Parathyroid adenoma (tissue), 2 donors: ENCODE data around the gene GNPAT.

ENCODE experiments used
- H2AFZ ChIP-seq: fragments of 300-600 bp; sonication (generic); one replicate; pipeline ENCODE4 v1.7.0; 2017; ENCODE audit warnings: antibody characterized with exemption, mild to moderate bottlenecking
- H3K27ac ChIP-seq: fragments of 300-600 bp; sonication (generic); one replicate; pipeline ENCODE4 v1.7.0; 2017
- H3K27me3 ChIP-seq: fragments of 300-600 bp; sonication (generic); one replicate; pipeline ENCODE4 v1.7.0; 2017; ENCODE audit warnings: low read length; ENCODE audit not compliant: control insufficient read depth, insufficient read depth
- H3K36me3 ChIP-seq: fragments of 300-600 bp; sonication (generic); one replicate; pipeline ENCODE4 v1.7.0; 2017; ENCODE audit warnings: low read length; ENCODE audit not compliant: control insufficient read depth, insufficient read depth
- H3K4me1 ChIP-seq: fragments of 300-600 bp; sonication (generic); one replicate; pipeline ENCODE4 v1.7.0; 2017; ENCODE audit warnings: control low read depth
- H3K4me2 ChIP-seq: fragments of 300-600 bp; sonication (generic); one replicate; pipeline ENCODE4 v1.7.0; 2017; ENCODE audit warnings: low read length
- H3K4me3 ChIP-seq: fragments of 300-600 bp; sonication (generic); one replicate; pipeline ENCODE4 v1.7.0; 2017; ENCODE audit warnings: low read depth, low read length
- H3K79me2 ChIP-seq: fragments of 300-600 bp; sonication (generic); one replicate; pipeline ENCODE4 v1.7.0; 2017; ENCODE audit warnings: control low read depth
- H3K9ac ChIP-seq: fragments of 300-600 bp; sonication (generic); one replicate; pipeline ENCODE4 v1.7.0; 2017; ENCODE audit warnings: mild to moderate bottlenecking
- H3K9me3 ChIP-seq: fragments of 300-600 bp; sonication (generic); one replicate; pipeline ENCODE4 v1.7.0; 2017; ENCODE audit warnings: low read length; ENCODE audit not compliant: control insufficient read depth
- CTCF ChIP-seq: fragments of 300-600 bp; sonication (generic); IDR thresholded peaks from one replicate; pipeline ENCODE4 v1.7.0; 2017; ENCODE audit warnings: antibody characterized with exemption, mild to moderate bottlenecking
- donor health status: primary hyperparathyroidism.

The GNPAT gene

DNA sequence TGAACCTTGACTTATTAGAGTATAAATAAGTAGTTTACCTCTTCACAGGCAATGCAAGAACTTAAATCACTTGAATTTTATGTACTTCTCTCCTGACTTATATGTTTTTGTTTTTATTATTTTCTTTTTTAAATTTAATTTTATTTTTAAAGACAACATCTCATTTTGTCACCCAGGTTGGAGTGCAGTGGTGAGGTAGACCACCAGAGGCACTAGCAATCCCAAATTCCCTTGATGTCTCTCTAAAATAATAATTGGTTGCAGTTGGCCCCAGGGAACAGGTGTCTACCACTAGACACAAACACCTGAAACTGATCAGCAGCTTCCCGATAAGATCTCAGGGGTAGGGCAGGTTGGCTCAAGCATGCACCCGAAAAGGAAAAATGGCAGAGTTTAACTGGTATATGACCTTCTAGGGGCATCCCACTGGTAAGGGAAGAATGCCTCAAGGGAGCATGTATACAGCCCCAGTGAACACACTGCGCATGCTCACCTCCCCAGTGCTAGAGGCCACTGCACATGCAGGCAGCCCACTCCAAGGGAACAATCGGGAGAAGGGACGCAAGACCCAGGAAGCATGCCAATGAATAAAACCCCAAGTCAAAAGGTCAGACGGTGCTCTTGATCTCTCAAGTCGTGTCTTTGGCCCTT is 82.0 kb downstream of the GNPAT start:
- no peaks in the 10 kb centered on the region for H3K4me1 ChIP-seq
- TF ChIP-seq CTCF, result no peak
- no peak overlapping the region for H3K9ac ChIP-seq
- H3K27me3 ChIP-seq, result no peaks in the 10 kb centered on the region
- H2AFZ ChIP-seq, result no peak overlapping the region
- H3K9me3 ChIP-seq, result no peaks in the 10 kb centered on the region
- no peak overlapping the region for H3K4me3 ChIP-seq
- no peak overlapping the region for H3K27ac ChIP-seq
- no peaks in the 10 kb centered on the region for H3K36me3 ChIP-seq
- no peaks in the 10 kb centered on the region for H3K79me2 ChIP-seq
- no peak overlapping the region for H3K4me2 ChIP-seq

GRCh38 chr1:231324660-231325059 is 83.6 kb downstream of the GNPAT start:
- no peaks in the 10 kb centered on the region for H3K9me3 ChIP-seq
- H2AFZ ChIP-seq, result no peak overlapping the region
- no peaks in the 10 kb centered on the region for H3K36me3 ChIP-seq
- no peaks in the 10 kb centered on the region for H3K79me2 ChIP-seq
- H3K4me2 ChIP-seq, result no peak overlapping the region
- TF ChIP-seq CTCF, result no peak
- H3K27ac ChIP-seq, result no peak overlapping the region
- no peak overlapping the region for H3K4me3 ChIP-seq
- no peaks in the 10 kb centered on the region for H3K4me1 ChIP-seq
- no peaks in the 10 kb centered on the region for H3K27me3 ChIP-seq
- H3K9ac ChIP-seq, result no peak overlapping the region

DNA sequence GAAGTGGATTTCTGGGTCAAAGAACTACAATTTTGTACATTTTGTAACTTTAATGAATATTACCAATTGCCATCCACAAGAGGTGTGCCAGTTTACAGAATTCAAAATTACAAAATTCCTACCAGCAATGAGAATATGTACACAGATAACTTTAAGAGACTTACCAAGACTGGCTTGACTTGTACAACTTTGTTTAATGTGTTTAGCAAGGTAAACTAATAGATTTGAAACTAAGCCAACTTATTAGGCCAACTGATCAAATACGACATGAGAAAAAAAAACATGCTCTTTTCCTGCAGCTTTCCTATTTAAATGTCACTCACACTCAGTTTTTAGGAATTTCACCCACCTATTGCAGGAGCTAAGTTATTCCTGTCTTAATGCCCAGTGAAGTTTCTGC is 85.2 kb downstream of the GNPAT start:
- H3K9me3 ChIP-seq, result no peaks in the 10 kb centered on the region
- no peaks in the 10 kb centered on the region for H3K79me2 ChIP-seq
- no peak overlapping the region for H3K27ac ChIP-seq
- TF ChIP-seq CTCF, result no peak
- H3K4me1 ChIP-seq, result no peaks in the 10 kb centered on the region
- no peaks in the 10 kb centered on the region for H3K36me3 ChIP-seq
- H3K4me3 ChIP-seq, result no peak overlapping the region
- no peaks in the 10 kb centered on the region for H3K27me3 ChIP-seq
- H3K9ac ChIP-seq, result no peak overlapping the region
- no peak overlapping the region for H3K4me2 ChIP-seq
- no peak overlapping the region for H2AFZ ChIP-seq
